Mesodermal cell (in vitro differentiated cells): ENCODE results near the gene TYW1.
"Not testable (repeated sequence)": the region's sequence is repeated elsewhere in the genome, so short reads cannot be mapped to it uniquely, and the experiment has no call there.

Experiments used
- H3K27ac ChIP-seq: 2 replicates; pipeline ENCODE4 v1.7.0; 2013; ENCODE audit warnings: mild to moderate bottlenecking, low read depth, low read length, moderate library complexity; ENCODE audit not compliant: severe bottlenecking
- H3K36me3 ChIP-seq: 2 replicates; pipeline ENCODE4 v1.7.1; 2013; ENCODE audit warnings: mild to moderate bottlenecking, low read length, moderate library complexity; ENCODE audit not compliant: control insufficient read depth, insufficient read depth
- H3K4me1 ChIP-seq: one replicate; pipeline ENCODE4 v1.7.1; 2013; ENCODE audit warnings: mild to moderate bottlenecking, low read length; ENCODE audit not compliant: insufficient read depth, control insufficient read depth, poor library complexity, severe bottlenecking
- H3K4me3 ChIP-seq: 2 replicates; pipeline ENCODE4 v1.7.0; 2013; ENCODE audit warnings: low read length, control low read depth, mild to moderate bottlenecking; ENCODE audit not compliant: insufficient read depth, poor library complexity, severe bottlenecking; ENCODE audit errors: extremely low read depth
- H3K9me3 ChIP-seq: 2 replicates; pipeline ENCODE4 v1.7.1; 2013; ENCODE audit warnings: mild to moderate bottlenecking, low read length, moderate library complexity; ENCODE audit not compliant: control insufficient read depth
- WGBS, 2 experiments: methylation state at CpG; one replicate each; pipeline ENCODE4 v1.1.5; 2013; ENCODE audit warnings: missing lambda C conversion rate in 2 of 2; ENCODE audit not compliant: insufficient coverage in 2 of 2; 5-methylcytosine and 5-hydroxymethylcytosine counted together

TYW1 gene

DNA sequence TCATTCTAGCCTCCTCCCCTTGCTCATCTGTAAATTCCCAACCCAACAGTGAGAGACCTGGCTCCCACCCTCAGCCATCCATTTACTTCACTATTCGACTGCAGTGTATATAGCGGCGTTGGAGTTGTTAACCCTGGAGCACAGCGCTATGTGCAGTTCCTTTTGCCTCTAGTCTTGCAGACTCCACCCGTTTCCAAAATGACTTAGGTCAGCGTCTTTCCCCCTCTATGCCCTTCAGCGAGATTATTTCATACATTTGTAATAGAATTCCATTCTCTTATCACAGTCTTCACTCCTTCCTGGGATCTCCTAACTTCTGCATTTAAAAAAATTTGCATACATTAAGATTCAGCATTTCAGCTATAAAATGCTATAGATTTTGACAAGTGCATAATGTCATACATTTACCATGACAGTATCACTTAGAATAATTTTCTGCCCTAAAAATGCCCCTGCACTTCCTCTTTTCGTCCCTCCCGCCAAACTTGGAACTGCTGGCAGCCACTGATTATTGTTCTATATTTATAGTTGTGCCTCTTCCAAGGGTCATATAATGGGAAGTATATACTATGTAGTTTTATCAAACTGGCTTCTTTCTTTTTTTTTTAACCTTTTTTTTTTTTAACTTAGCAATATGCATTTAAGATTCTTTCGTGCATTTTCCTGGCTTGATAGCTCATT lies 215.2 kb downstream of the TYW1 start:
- not testable (repeated sequence) for H3K36me3 ChIP-seq, H3K4me3 ChIP-seq, H3K27ac ChIP-seq, H3K9me3 ChIP-seq, H3K4me1 ChIP-seq
- 79 to 85% methylated on average over 7 to 9 of the region's 10 CpGs for WGBS, 2 experiments

DNA sequence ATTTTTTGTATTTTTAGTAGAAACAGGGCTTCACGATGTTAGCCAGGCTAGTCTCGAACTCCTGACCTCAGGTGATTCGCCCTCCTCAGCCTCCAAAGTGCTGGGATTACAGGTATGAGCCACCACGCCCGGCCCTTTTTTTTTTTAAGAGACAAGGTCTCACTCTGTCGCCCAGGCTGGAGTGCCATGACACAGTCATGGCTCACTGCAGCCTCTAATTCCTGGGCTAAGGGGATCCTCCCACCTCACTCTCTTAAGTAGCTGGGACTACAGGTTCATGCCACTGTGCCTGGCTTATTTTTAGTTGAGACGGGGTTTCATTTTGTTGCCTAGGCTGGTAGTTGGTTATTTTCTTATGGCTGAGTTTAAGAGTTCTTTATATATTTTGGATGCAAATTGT lies 216.4 kb downstream of the TYW1 start:
- not testable (repeated sequence) for H3K4me1 ChIP-seq, H3K9me3 ChIP-seq, H3K27ac ChIP-seq, H3K36me3 ChIP-seq, H3K4me3 ChIP-seq
- WGBS, 2 experiments, result 93 to 97% methylated on average over 3 to 6 of the region's 7 CpGs

DNA sequence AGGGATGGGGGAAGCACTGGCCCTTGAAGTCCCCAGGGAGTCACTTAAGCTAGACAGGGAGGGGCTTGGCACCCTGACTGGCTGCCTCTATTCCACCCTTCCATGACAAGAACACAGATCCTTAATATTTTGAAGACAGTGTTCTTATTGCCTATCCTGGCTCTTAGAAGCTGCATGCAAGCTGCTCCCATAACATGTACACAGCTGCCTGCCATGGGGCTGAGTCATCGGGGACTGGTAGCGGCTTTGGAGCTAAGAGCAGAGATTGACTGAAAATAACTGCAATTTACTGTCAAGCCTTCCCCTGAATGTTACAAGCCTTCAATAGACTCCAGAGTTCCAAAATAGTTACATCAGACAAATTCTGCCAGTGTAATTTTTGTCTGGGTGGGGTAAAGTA lies 226.9 kb downstream of the TYW1 start:
- H3K4me3 ChIP-seq, H3K27ac ChIP-seq: not testable (repeated sequence)
- no CpG with 5 or more reads among the region's 2 CpGs for WGBS, 2 experiments

DNA sequence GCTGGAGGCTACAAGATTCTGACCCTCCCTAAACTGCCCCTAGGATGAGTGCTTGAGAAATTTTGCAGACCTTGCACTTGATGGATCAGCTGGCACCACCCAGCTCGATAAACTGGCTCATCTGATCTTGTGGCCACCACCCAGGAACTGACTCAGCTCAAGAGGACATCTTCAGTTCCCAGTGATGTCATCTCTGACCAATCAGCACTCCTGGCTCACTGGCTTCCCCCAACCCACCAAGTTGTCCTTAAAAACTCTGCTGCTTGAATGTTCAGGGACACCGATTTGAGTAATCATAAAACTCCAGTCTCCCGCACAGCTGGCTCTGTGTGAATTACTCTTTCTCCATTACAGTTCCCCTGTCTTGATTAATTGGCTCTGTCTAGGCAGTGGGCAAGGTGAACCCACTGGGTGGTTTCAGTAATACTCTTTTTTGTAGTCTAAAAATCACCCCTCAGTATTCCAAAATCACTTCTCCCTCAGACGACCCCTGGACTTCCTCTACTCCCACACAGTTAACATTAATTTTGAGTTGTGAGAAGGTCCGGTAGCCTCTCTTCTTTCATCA lies 229.8 kb downstream of the TYW1 start:
- WGBS, 2 experiments, result 100% methylated on average over 1 of the region's 5 CpGs; no CpG with 5 or more reads in 1 of the 2 experiments
- not testable (repeated sequence) for H3K9me3 ChIP-seq

More for the DNA sequence above, 226.9 kb downstream of the TYW1 start:
- not testable (repeated sequence) for H3K36me3 ChIP-seq, H3K9me3 ChIP-seq, H3K4me1 ChIP-seq

DNA sequence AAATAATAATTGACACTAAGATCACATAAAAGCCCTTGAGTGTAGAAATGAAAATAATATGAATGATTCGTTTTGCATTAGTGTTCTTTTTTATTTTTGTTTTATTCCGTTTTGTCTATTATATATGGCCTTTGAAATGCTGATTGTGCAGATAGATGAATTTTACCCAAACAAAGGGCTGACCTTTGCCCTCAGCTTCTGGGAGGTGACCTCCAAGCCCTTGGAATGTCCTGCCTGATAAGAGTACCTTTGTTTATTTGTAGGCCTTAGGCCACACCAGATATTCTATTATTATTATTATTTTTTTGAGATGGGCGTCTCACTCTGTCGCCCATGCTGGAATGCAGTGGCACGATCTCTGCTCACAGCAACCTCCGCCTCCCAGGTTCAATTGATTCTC lies 230.3 kb downstream of the TYW1 start:
- not testable (repeated sequence) for H3K4me3 ChIP-seq, H3K27ac ChIP-seq, H3K4me1 ChIP-seq, H3K36me3 ChIP-seq, H3K9me3 ChIP-seq
- no CpG with 5 or more reads among the region's 6 CpGs for WGBS, 2 experiments

More for the DNA sequence above, 229.8 kb downstream of the TYW1 start:
- H3K4me3 ChIP-seq, H3K27ac ChIP-seq, H3K36me3 ChIP-seq, H3K4me1 ChIP-seq: not testable (repeated sequence)

DNA sequence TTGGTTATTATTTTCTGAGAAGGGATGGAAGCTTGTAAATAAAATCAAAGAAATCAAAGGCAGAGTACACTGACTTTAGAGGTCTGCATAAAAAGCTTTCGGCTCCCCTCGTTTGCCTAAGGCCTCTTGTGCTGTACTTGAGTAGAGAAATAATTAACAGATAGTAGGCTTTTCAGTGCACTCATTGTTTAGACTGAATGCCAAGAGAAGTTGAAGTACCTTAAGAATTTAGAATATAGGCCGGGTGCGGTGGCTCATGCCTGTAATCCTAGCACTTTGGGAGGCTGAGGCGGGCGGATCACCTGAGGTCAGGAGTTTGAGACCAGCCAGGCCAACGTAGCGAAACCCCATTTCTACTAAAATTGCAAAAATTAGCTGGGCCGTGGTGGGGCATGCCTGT lies 232.4 kb downstream of the TYW1 start:
- not testable (repeated sequence) for H3K9me3 ChIP-seq, H3K4me1 ChIP-seq, H3K36me3 ChIP-seq, H3K27ac ChIP-seq, H3K4me3 ChIP-seq
- WGBS, 2 experiments, result 100% methylated on average over 3 to 4 of the region's 9 CpGs

DNA sequence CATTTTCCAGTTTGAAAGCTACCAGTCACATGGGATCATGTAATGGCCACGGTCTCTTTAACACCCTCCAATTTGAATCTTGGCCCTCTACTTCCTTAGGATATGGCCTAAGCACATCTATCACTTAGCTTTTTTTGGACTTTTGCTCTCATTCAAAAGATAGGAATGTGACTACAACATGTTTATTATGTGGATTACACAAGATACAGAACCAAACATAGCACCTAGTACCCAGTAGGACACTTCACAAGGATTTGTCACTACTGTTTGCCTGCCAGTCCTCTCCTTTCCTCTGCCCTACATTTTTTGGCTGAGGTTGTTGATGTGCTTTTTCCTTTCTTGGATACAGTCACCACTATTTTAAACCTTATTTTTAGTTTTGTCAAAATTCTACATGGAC lies 233.4 kb downstream of the TYW1 start:
- H3K4me3 ChIP-seq, H3K9me3 ChIP-seq, H3K27ac ChIP-seq, H3K36me3 ChIP-seq, H3K4me1 ChIP-seq: not testable (repeated sequence)
- WGBS, 2 experiments, result no CpG with 5 or more reads among the region's 1 CpG

DNA sequence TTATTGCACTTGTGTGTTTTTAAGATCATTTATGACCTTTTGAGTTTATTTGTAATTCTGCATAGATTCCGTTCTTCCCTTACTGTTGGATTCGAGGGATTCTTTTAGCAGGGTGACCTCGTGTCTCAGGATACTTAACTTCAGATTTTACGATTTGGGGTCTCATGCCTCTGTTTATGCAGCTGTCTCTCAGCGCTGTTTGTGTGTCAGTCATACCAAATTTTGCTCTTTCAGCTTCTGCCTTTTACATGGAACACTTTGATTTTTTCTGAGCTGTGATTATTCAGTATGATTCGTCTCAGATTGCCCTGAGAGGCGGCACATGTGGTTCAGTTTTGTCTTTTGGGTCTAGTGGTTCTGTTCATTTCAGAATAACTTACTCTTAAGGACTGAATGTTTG lies 236.9 kb downstream of the TYW1 start:
- H3K27ac ChIP-seq, H3K9me3 ChIP-seq, H3K4me1 ChIP-seq, H3K36me3 ChIP-seq, H3K4me3 ChIP-seq: not testable (repeated sequence)
- no CpG with 5 or more reads among the region's 7 CpGs for WGBS, 2 experiments

DNA sequence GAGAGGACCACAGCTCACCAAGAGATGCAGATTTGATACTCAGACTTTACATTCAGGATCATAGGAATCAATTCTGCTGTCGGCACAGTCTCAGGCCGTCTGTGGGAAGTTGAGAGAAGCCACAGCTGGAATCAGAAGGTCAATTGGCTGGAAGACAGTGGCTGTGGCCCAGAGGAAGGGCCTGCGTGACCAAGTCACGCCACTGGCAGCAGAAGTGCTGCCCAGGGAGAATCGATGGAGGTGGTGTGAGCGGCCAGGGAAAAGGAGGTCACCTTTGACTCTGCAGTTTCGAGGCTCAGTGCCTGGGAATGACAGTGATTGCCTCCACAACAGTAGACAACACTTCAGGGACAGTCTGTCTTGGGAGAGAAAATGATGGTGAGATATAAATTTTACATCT lies 239.6 kb downstream of the TYW1 start:
- H3K9me3 ChIP-seq, H3K4me3 ChIP-seq, H3K4me1 ChIP-seq, H3K27ac ChIP-seq, H3K36me3 ChIP-seq: not testable (repeated sequence)
- 93 to 100% methylated on average over 4 of the region's 7 CpGs for WGBS, 2 experiments

DNA sequence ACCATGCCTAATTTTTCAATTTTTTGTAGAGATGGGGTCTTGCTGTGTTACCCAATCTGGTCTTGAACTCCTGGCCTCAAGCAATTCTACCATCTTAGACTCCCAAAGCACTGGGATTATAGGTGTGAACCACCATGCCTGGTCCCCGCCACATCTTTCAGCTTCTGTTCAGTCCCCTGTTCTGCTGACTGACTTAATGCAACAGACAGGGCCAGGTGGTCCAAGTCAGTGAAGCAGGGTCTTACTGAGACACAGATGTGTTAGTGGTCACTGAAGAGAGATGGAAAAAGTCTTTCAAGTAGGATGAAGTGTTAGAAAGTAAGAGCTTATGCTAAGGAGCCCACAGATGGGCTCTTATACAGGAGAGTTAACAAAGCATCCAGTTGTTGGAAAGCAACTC lies 246.2 kb downstream of the TYW1 start:
- H3K4me1 ChIP-seq, H3K27ac ChIP-seq, H3K36me3 ChIP-seq, H3K4me3 ChIP-seq, H3K9me3 ChIP-seq: not testable (repeated sequence)
- 100% methylated on average over 1 of the region's 1 CpG for WGBS, 2 experiments

DNA sequence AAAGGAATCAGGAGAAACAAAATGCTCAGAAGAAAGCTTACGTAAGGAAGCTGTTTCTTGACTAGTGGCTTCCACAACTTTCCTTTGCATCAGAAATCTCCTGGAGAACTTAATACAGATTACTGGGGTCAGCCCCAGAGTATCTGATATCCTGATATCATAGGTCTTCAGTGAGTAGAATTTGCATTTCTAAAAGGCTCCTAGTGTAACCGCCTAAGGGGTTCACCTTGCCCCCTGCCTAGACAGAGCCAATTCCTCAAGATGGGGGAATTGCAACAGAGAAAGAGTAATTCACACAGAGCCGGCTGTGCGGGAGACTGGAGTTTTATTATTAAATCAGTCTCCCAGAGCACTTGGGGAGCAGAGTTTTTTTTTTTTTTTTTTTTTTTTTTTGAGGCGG lies 251.7 kb downstream of the TYW1 start:
- H3K36me3 ChIP-seq, H3K4me3 ChIP-seq, H3K9me3 ChIP-seq, H3K27ac ChIP-seq, H3K4me1 ChIP-seq: not testable (repeated sequence)
- 71 to 100% methylated on average over 1 to 3 of the region's 5 CpGs for WGBS, 2 experiments
